ENCODE measurements around the gene CALM3.
"Not testable (repeated sequence)": the region's sequence is repeated elsewhere in the genome, so short reads cannot be mapped to it uniquely, and the experiment has no call there.

CALM3 gene
- 131 to 209 (median 170) reads per million in 3 experiments for total RNA-seq

- no peak for DNase-seq
These were observed at the start of gene CALM3 for GRCh38 chr19:46601318-46602224. Gene CALM3 (plus strand): TSS chr19:46601330. CDS start chr19:46601435, 105 bp downstream.

- DNase-seq = no peak
These were observed 48.2 kb upstream of the CALM3 start for GRCh38 chr19:46552891-46553290.

- no peak for DNase-seq
These were observed 47.0 kb upstream of the CALM3 start for GRCh38 chr19:46554161-46554560.

- no peak for DNase-seq
These were observed 45.4 kb upstream of the CALM3 start for GRCh38 chr19:46555628-46556280.

GRCh38 chr19:46556471-46556870, 44.7 kb upstream of the CALM3 start:
- DNase-seq = not testable (repeated sequence)

- no peak for DNase-seq
These were observed 41.9 kb upstream of the CALM3 start for GRCh38 chr19:46559203-46559602.

GRCh38 chr19:46559675-46560074, 41.5 kb upstream of the CALM3 start:
- not testable (repeated sequence) for DNase-seq

- DNase-seq = no peak
These were observed 36.4 kb upstream of the CALM3 start for GRCh38 chr19:46564701-46565100.

GRCh38 chr19:46571495-46571894, 29.6 kb upstream of the CALM3 start:
- DNase-seq = no peak

GRCh38 chr19:46573679-46574498, 27.2 kb upstream of the CALM3 start:
- no peak for DNase-seq

GRCh38 chr19:46574533-46574932, 26.6 kb upstream of the CALM3 start:
- peak; percentile 58 for DNase-seq

GRCh38 chr19:46578450-46578849, 22.7 kb upstream of the CALM3 start:
- no peak for DNase-seq

GRCh38 chr19:46579361-46579879, 21.7 kb upstream of the CALM3 start:
- peak; percentile 25 for DNase-seq

- no peak for DNase-seq
These were observed 20.9 kb upstream of the CALM3 start for GRCh38 chr19:46580247-46580646.

- DNase-seq = no peak
These were observed 15.6 kb upstream of the CALM3 start for GRCh38 chr19:46585539-46585938.

- DNase-seq = no peak
These were observed 14.8 kb upstream of the CALM3 start for GRCh38 chr19:46586294-46586693.

GRCh38 chr19:46587861-46588260, 13.3 kb upstream of the CALM3 start:
- DNase-seq = no peak

- DNase-seq = no peak
These were observed 9.9 kb upstream of the CALM3 start for GRCh38 chr19:46591254-46591653.

- DNase-seq = no peak
These were observed 9.3 kb upstream of the CALM3 start for GRCh38 chr19:46591870-46592269.

- no peak for DNase-seq
These were observed 5.1 kb upstream of the CALM3 start for GRCh38 chr19:46596008-46596407.

- no peak for DNase-seq
These were observed 2.7 kb upstream of the CALM3 start for GRCh38 chr19:46598372-46598917.

GRCh38 chr19:46599716-46600373, 1.3 kb upstream of the CALM3 start:
- no peak for DNase-seq
